SK-N-SH (cell line): Measurements from ENCODE around the gene SRGAP3. TPM values are rescaled to one million over a fixed set of nuclear protein-coding genes. Genes with fewer than 3 reads are reported as not detected.

Experiments
- CTCF ChIA-PET: fragments of 300-600, 350-600 bp; formaldehyde crosslinking; extraction: SDS; loops from one replicate; lab custom pipeline; 2021; lab: Yijun Ruan, JAX
- POLR2A ChIA-PET: fragments of 350-600 bp; sonication (Branson Sonifier 250); formaldehyde crosslinking; extraction: SDS; loops from one replicate; lab custom pipeline; 2020; ENCODE audit warnings: antibody characterized with exemption, inconsistent platforms; lab: Yijun Ruan, JAX
- DNase-seq: peaks from one replicate; pipeline ENCODE4 v3.0.0; 2012
- H2AFZ ChIP-seq: fragments of 200-600 bp; sonication (generic); 2 replicates; pipeline ENCODE4 v1.8.1; 2016; ENCODE audit warnings: antibody characterized with exemption, mild to moderate bottlenecking, low read depth
- H3F3A ChIP-seq: fragments of 200-600 bp; sonication (generic); replicated peaks from 2 replicates; pipeline ENCODE3; 2016; ENCODE audit warnings: antibody characterized with exemption, mild to moderate bottlenecking; ENCODE audit not compliant: insufficient read depth
- H3K27ac ChIP-seq, 2 experiments: fragments of 200-500 bp in 1 of 2; fragments of 200-600 bp in 1 of 2; sonication (Bioruptor generic) in 1 of 2; sonication (generic), shearing (Covaris generic) in 1 of 2; 2 replicates each; pipeline versions ENCODE4 v1.5.1 to v1.6.1; 2014 to 2016; ENCODE audit warnings: low read depth in 2 of 2, inconsistent platforms in 1 of 2, low read length in 1 of 2, mild to moderate bottlenecking in 1 of 2, mixed read lengths in 1 of 2
- H3K27me3 ChIP-seq: fragments of 200-600 bp; sonication (generic), shearing (Covaris generic); 2 replicates; pipeline ENCODE4 v1.6.1; 2016; ENCODE audit warnings: mixed run types; ENCODE audit not compliant: insufficient read depth
- H3K36me3 ChIP-seq, 2 experiments: fragments of 200-500 bp in 1 of 2; fragments of 200-600 bp in 1 of 2; sonication (Bioruptor generic) in 1 of 2; sonication (generic) in 1 of 2; replicated peaks in 1 of 2; 2 replicates each; pipeline versions ENCODE3 to v1.5.1; 2014 to 2016; ENCODE audit warnings: low read length in 1 of 2, mild to moderate bottlenecking in 1 of 2; ENCODE audit not compliant: insufficient read depth in 2 of 2, control insufficient read depth in 1 of 2
- H3K4me1 ChIP-seq, 2 experiments: fragments of 200-500 bp in 1 of 2; fragments of 200-600 bp in 1 of 2; sonication (Bioruptor generic) in 1 of 2; sonication (generic), shearing (Covaris generic) in 1 of 2; 2 replicates each; pipeline versions ENCODE4 v1.5.1 to v1.6.1; 2014 to 2016; ENCODE audit warnings: low read depth in 1 of 2, low read length in 1 of 2, mixed run types in 1 of 2; ENCODE audit not compliant: insufficient read depth in 2 of 2, control insufficient read depth in 1 of 2
- H3K4me2 ChIP-seq: fragments of 200-600 bp; sonication (generic), shearing (Covaris generic); 2 replicates; pipeline ENCODE4 v1.6.1; 2017; ENCODE audit warnings: mixed run types
- H3K4me3 ChIP-seq, 2 experiments: fragments of 200-500 bp in 1 of 2; fragments of 200-600 bp in 1 of 2; sonication (Bioruptor generic) in 1 of 2; sonication (generic), shearing (Covaris generic) in 1 of 2; 2 replicates each; pipeline versions ENCODE4 v1.5.1 to v1.8.1; 2014 to 2016; ENCODE audit warnings: low read depth in 2 of 2, inconsistent platforms in 1 of 2, low read length in 1 of 2, mild to moderate bottlenecking in 1 of 2, mixed read lengths in 1 of 2, moderate library complexity in 1 of 2
- H3K79me2 ChIP-seq: fragments of 200-600 bp; sonication (generic); 2 replicates; pipeline ENCODE4 v1.8.1; 2017; ENCODE audit warnings: mild to moderate bottlenecking; ENCODE audit not compliant: insufficient read depth
- H3K9ac ChIP-seq: fragments of 200-600 bp; sonication (generic); 2 replicates; pipeline ENCODE4 v1.6.1; 2017; ENCODE audit warnings: mixed run types
- H3K9me2 ChIP-seq: fragments of 200-600 bp; sonication (generic); 2 replicates; pipeline ENCODE4 v1.6.1; 2017; ENCODE audit warnings: mixed run types
- H3K9me3 ChIP-seq: fragments of 200-600 bp; sonication (generic); 2 replicates; pipeline ENCODE4 v1.6.1; 2017; ENCODE audit warnings: mixed run types, mild to moderate bottlenecking, moderate library complexity
- H4K20me1 ChIP-seq: fragments of 200-600 bp; sonication (generic); 2 replicates; pipeline ENCODE4 v1.6.1; 2017; ENCODE audit warnings: mild to moderate bottlenecking, mixed run types; ENCODE audit not compliant: insufficient read depth
- FOSL2 ChIP-seq: IDR thresholded peaks from 2 replicates; pipeline ENCODE4 v1.4.0; 2012; ENCODE audit warnings: low read depth, mild to moderate bottlenecking, moderate library complexity, borderline replicate concordance
- FOXJ3 ChIP-seq: sonication (generic); formaldehyde crosslinking; IDR thresholded peaks from 2 replicates; pipeline ENCODE4 v1.5.1; 2020; ENCODE audit warnings: mild to moderate bottlenecking, missing genetic modification reagents
- FOXM1 ChIP-seq: IDR thresholded peaks from 2 replicates; pipeline ENCODE4 v1.4.0; 2012; ENCODE audit warnings: low read depth, mild to moderate bottlenecking
- GABPA ChIP-seq: IDR thresholded peaks from 2 replicates; pipeline ENCODE4 v1.4.0; 2012; ENCODE audit warnings: low read depth, mild to moderate bottlenecking
- MXI1 ChIP-seq: IDR thresholded peaks from 2 replicates; pipeline ENCODE4 v1.6.1; 2012; ENCODE audit warnings: mild to moderate bottlenecking, low read depth, low read length, improper control_type of control experiment
- NFIC ChIP-seq: IDR thresholded peaks from 2 replicates; pipeline ENCODE4 v1.4.0; 2012; ENCODE audit warnings: borderline replicate concordance
- NRF1 ChIP-seq: IDR thresholded peaks from 2 replicates; pipeline ENCODE4 v1.6.1; 2012; ENCODE audit warnings: low read depth, mild to moderate bottlenecking, low read length
- RAD21 ChIP-seq: IDR thresholded peaks from 2 replicates; pipeline ENCODE4 v1.6.1; 2012; ENCODE audit warnings: mild to moderate bottlenecking, low read length
- SIN3A ChIP-seq: IDR thresholded peaks from 2 replicates; pipeline ENCODE4 v1.6.1; 2012; ENCODE audit warnings: low read depth, mild to moderate bottlenecking, low read length, moderate library complexity, borderline replicate concordance
- TCF12 ChIP-seq: IDR thresholded peaks from 2 replicates; pipeline ENCODE4 v1.4.0; 2012
- YY1 ChIP-seq: IDR thresholded peaks from 2 replicates; pipeline ENCODE4 v1.4.0; 2012; ENCODE audit warnings: low read depth, mild to moderate bottlenecking
- WGBS: methylation state at CpG from one replicate; pipeline ENCODE4 v1.1.6; 2017; ENCODE audit warnings: low lambda C conversion rate; 5-methylcytosine and 5-hydroxymethylcytosine counted together
- polyA plus RNA-seq, 3 experiments: library from polyadenylated mRNA; depleted of rRNA; stranded (reverse); fragments of >200 nt; gene quantifications; 2 replicates each; pipeline ENCODE4 v1.2.3, GENCODE V29; 2012
- TF ChIP-seq, protein P1 (sequence below): fragments of 200-600 bp; sonication (generic); IDR thresholded peaks from 2 replicates; pipeline ENCODE4 v1.6.1; 2017; ENCODE audit warnings: antibody characterized with exemption, mild to moderate bottlenecking, moderate library complexity
- TF ChIP-seq, protein P2 (sequence below): IDR thresholded peaks from 2 replicates; pipeline ENCODE4 v1.6.1; 2012; ENCODE audit warnings: mild to moderate bottlenecking, low read depth, low read length, moderate library complexity

SRGAP3 gene
- polyA plus RNA-seq, 1 of the 3 experiments (the other 2 are of a cell fraction) = 2.8 TPM

DNA sequence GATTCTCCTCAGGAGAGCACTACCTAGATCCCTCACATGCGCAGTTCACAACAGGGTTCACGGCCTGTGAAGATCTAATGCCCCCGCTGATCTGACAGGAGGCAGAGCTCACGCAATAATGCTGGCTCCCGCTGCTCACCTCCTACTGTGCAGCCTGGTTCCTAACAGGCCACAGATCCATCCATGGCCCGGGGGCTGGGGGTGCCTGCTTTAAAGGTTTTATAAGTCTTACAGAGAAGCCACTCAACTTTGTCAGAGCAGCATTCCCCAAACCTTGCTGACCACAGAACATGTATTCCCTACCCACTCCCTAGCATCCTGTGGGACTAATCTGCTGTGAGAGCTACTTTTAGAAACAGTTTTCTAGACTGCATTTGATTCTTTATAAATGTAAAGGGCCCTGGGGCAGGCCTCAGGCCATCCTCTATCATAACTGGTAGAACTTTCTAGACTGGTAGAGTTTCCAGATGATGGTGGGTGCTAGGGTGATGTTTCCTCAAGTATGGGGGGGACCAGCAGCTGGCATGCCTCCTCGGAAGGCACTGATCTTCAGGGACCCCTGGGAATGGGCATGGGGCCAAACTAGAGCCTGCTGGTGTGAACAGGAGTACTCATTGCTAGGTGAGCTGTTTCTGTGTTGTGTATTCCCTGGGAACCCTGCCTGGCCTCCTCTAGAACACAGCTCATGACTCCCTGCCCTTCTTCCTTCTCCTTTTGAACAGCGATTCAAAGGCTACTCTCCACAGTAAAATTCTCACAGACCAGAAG lies 260.5 kb downstream of the SRGAP3 start:
- H4K20me1 ChIP-seq = no peaks in the 10 kb centered on the region
- no peak overlapping the region for H3K4me3 ChIP-seq
- H2AFZ ChIP-seq = no peak overlapping the region
- H3K9me2 ChIP-seq = no peaks in the 10 kb centered on the region
- TF ChIP-seq, protein P1, sequence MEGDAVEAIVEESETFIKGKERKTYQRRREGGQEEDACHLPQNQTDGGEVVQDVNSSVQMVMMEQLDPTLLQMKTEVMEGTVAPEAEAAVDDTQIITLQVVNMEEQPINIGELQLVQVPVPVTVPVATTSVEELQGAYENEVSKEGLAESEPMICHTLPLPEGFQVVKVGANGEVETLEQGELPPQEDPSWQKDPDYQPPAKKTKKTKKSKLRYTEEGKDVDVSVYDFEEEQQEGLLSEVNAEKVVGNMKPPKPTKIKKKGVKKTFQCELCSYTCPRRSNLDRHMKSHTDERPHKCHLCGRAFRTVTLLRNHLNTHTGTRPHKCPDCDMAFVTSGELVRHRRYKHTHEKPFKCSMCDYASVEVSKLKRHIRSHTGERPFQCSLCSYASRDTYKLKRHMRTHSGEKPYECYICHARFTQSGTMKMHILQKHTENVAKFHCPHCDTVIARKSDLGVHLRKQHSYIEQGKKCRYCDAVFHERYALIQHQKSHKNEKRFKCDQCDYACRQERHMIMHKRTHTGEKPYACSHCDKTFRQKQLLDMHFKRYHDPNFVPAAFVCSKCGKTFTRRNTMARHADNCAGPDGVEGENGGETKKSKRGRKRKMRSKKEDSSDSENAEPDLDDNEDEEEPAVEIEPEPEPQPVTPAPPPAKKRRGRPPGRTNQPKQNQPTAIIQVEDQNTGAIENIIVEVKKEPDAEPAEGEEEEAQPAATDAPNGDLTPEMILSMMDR = no peak
- TF ChIP-seq, protein P2, sequence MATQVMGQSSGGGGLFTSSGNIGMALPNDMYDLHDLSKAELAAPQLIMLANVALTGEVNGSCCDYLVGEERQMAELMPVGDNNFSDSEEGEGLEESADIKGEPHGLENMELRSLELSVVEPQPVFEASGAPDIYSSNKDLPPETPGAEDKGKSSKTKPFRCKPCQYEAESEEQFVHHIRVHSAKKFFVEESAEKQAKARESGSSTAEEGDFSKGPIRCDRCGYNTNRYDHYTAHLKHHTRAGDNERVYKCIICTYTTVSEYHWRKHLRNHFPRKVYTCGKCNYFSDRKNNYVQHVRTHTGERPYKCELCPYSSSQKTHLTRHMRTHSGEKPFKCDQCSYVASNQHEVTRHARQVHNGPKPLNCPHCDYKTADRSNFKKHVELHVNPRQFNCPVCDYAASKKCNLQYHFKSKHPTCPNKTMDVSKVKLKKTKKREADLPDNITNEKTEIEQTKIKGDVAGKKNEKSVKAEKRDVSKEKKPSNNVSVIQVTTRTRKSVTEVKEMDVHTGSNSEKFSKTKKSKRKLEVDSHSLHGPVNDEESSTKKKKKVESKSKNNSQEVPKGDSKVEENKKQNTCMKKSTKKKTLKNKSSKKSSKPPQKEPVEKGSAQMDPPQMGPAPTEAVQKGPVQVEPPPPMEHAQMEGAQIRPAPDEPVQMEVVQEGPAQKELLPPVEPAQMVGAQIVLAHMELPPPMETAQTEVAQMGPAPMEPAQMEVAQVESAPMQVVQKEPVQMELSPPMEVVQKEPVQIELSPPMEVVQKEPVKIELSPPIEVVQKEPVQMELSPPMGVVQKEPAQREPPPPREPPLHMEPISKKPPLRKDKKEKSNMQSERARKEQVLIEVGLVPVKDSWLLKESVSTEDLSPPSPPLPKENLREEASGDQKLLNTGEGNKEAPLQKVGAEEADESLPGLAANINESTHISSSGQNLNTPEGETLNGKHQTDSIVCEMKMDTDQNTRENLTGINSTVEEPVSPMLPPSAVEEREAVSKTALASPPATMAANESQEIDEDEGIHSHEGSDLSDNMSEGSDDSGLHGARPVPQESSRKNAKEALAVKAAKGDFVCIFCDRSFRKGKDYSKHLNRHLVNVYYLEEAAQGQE = no peak
- TF ChIP-seq GABPA (no peak), TCF12 (no peak), NFIC (no peak), FOXM1 (no peak), FOSL2 (no peak), NRF1 (no peak), YY1 (no peak), SIN3A (no peak), MXI1 (no peak)
- H3K36me3 ChIP-seq = no peaks in the 10 kb centered on the region
- H3K9ac ChIP-seq = no peak overlapping the region
- no peaks in the 10 kb centered on the region for H3K79me2 ChIP-seq
- no peak overlapping the region for H3K4me2 ChIP-seq
- no peaks in the 10 kb centered on the region for H3K9me3 ChIP-seq
- peaks cover 0 to 4% of the 10 kb centered on the region in 2 experiments; a peak in 1 of 4 replicates for H3K4me1 ChIP-seq
- CTCF ChIA-PET = interaction anchor here (0.7 to 10.5 kb wide), 47 partner anchors 9 to 668 kb away, joined by 3 to 151 read pairs (median 5); partner anchors contain the start of genes OXTR, RAD18 and SRGAP3
- POLR2A ChIA-PET = no interaction called here
- DNase-seq = no peak
- H3K27me3 ChIP-seq = no peaks in the 10 kb centered on the region
- 75% methylated on average over 8 of the region's 8 CpGs for WGBS
- H3K27ac ChIP-seq = no peak overlapping the region
- H3F3A ChIP-seq = no peaks in the 10 kb centered on the region

DNA sequence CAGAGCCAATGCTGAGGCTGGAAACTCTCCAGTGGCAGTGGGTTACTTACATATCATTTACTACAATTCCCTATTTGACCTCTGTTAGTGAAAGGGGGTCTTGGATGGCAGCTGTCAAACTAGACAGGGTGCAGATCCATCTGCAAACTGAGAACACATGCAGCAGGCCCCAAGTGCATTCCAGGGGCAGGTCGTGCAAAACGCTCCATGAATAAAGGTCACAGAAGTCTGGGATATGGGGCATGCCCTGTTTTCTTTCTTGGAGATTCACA lies 261.1 kb downstream of the SRGAP3 start:
- POLR2A ChIA-PET = no interaction called here
- Histone ChIP-seq H3K4me3 (no peak overlapping the region), H3K9me2 (no peaks in the 10 kb centered on the region), H3F3A (no peaks in the 10 kb centered on the region), H3K36me3 (no peaks in the 10 kb centered on the region), H2AFZ (no peak overlapping the region), H3K4me2 (no peak overlapping the region), H4K20me1 (no peaks in the 10 kb centered on the region)
- DNase-seq = no peak
- TF ChIP-seq FOXJ3 (CRISPR knock-in tag) = no peak
- TF ChIP-seq, protein P1 = no peak
- TF ChIP-seq RAD21 = no peak
- no peak for TF ChIP-seq FOSL2
- TF ChIP-seq, all 33 proteins: peak for 0
- CTCF ChIA-PET = interaction anchor here (0.6 to 10.5 kb wide), 74 partner anchors 10 to 669 kb away, joined by 3 to 151 read pairs (median 5); partner anchors contain the start of genes RAD18 and SRGAP3
- Histone ChIP-seq H3K9me3 (no peaks in the 10 kb centered on the region), H3K79me2 (no peaks in the 10 kb centered on the region), H3K27ac (no peak overlapping the region), H3K9ac (no peak overlapping the region), H3K4me1 (peaks cover 0 to 4% of the 10 kb centered on the region in 2 experiments; a peak in 1 of 4 replicates), H3K27me3 (no peaks in the 10 kb centered on the region)
- WGBS = 25% methylated on average over 2 of the region's 2 CpGs
